SU-DHL-6 (cell line): ENCODE results near the gene TMOD1.

Source experiments
- H2AFZ ChIP-seq: fragments of 200-600 bp; sonication (generic); 2 replicates; pipeline ENCODE4 v1.6.1; 2014; ENCODE audit warnings: low read depth, mild to moderate bottlenecking, moderate library complexity, mixed read lengths, antibody characterized with exemption, low read length; ENCODE audit not compliant: severe bottlenecking
- H3F3A ChIP-seq: fragments of 200-600 bp; shearing (Covaris generic); 2 replicates; pipeline ENCODE4 v1.6.0; 2016; ENCODE audit warnings: antibody characterized with exemption, mild to moderate bottlenecking; ENCODE audit not compliant: insufficient read depth
- H3K27ac ChIP-seq: fragments of 200-600 bp; sonication (generic); 2 replicates; pipeline ENCODE4 v1.5.1; 2016; ENCODE audit warnings: low read depth, mild to moderate bottlenecking, low read length, moderate library complexity, mixed read lengths
- H3K27me3 ChIP-seq: fragments of 200-600 bp; sonication (generic), shearing (Covaris generic); 2 replicates; pipeline ENCODE4 v1.6.0; 2014; ENCODE audit warnings: mild to moderate bottlenecking, low read length
- H3K36me3 ChIP-seq: fragments of 200-600 bp; sonication (generic); 2 replicates; pipeline ENCODE4 v1.6.1; 2014; ENCODE audit warnings: mild to moderate bottlenecking, low read length, mixed read lengths
- H3K4me2 ChIP-seq: fragments of 300-600, 200-600 bp; shearing (Covaris generic), sonication (generic); 2 replicates; pipeline ENCODE4 v1.6.0; 2014; ENCODE audit warnings: low read length, low read depth, mild to moderate bottlenecking; ENCODE audit not compliant: poor library complexity, severe bottlenecking
- H3K4me3 ChIP-seq: fragments of 200-600 bp; sonication (generic); 2 replicates; pipeline ENCODE4 v1.5.1; 2014; ENCODE audit warnings: antibody characterized with exemption, low read length, mild to moderate bottlenecking, mixed read lengths; ENCODE audit not compliant: insufficient read depth, poor library complexity, severe bottlenecking
- H3K79me2 ChIP-seq: fragments of 200-600 bp; sonication (generic); 2 replicates; pipeline ENCODE4 v1.6.1; 2014; ENCODE audit warnings: mild to moderate bottlenecking, low read length, moderate library complexity; ENCODE audit not compliant: insufficient read depth
- H3K9ac ChIP-seq: fragments of 200-600 bp; sonication (generic); 2 replicates; pipeline ENCODE4 v1.7.0; 2014; ENCODE audit warnings: mild to moderate bottlenecking, low read length
- H3K9me2 ChIP-seq: fragments of 200-600 bp; sonication (generic); replicated peaks from 2 replicates; pipeline ENCODE4 v1.6.1; 2014; ENCODE audit warnings: low read length; ENCODE audit not compliant: insufficient read depth
- H3K9me3 ChIP-seq: fragments of 200-600 bp; sonication (generic); 2 replicates; pipeline ENCODE4 v1.6.1; 2014; ENCODE audit warnings: low read length, mixed read lengths; ENCODE audit not compliant: insufficient read depth
- H4K20me1 ChIP-seq: fragments of 200-600 bp; sonication (generic); 2 replicates; pipeline ENCODE4 v1.6.1; 2014; ENCODE audit warnings: low read depth, mild to moderate bottlenecking, antibody characterized with exemption, low read length, moderate library complexity, mixed read lengths
- EZH2phosphoT487 ChIP-seq: fragments of 200-600 bp; sonication (generic), shearing (Covaris generic); conservative IDR thresholded peaks from 2 replicates; pipeline ENCODE4 v1.6.1; 2018; ENCODE audit warnings: mild to moderate bottlenecking, antibody characterized with exemption, low read length, moderate library complexity, mixed read lengths
- TF ChIP-seq, protein P1 (sequence below): fragments of 200-600 bp; sonication (generic); IDR thresholded peaks from one replicate; pipeline ENCODE4 v1.5.1; 2017; ENCODE audit warnings: antibody characterized with exemption, mild to moderate bottlenecking, low read length, moderate library complexity; ENCODE audit not compliant: insufficient read depth, poor library complexity, severe bottlenecking

The TMOD1 gene

DNA sequence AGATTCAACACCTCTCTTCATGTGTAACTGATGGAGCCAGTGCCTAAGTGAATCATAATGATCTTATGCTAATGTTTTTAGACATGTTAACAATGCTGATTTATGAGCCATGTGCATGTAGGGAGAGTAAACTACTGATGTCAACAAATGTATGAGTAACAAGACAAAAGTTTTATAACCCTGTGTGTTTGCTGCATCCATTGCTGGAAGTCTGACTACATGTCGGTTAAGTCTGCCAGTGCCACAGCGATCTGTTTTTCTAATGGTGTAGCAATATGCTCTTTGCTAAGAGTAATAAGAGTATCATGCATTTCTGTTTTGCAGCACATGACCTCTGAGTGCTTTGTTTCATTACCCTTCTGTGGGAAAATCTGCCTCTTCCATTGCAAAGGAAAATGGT, 26.4 kb upstream of the TMOD1 start:
- H3K27ac ChIP-seq = no peak overlapping the region
- no peak overlapping the region for H3K4me2 ChIP-seq
- H3K79me2 ChIP-seq = no peaks in the 10 kb centered on the region
- no peak overlapping the region for H3K4me3 ChIP-seq
- H4K20me1 ChIP-seq = no peaks in the 10 kb centered on the region
- TF ChIP-seq EZH2phosphoT487 = no peak
- TF ChIP-seq, protein P1, sequence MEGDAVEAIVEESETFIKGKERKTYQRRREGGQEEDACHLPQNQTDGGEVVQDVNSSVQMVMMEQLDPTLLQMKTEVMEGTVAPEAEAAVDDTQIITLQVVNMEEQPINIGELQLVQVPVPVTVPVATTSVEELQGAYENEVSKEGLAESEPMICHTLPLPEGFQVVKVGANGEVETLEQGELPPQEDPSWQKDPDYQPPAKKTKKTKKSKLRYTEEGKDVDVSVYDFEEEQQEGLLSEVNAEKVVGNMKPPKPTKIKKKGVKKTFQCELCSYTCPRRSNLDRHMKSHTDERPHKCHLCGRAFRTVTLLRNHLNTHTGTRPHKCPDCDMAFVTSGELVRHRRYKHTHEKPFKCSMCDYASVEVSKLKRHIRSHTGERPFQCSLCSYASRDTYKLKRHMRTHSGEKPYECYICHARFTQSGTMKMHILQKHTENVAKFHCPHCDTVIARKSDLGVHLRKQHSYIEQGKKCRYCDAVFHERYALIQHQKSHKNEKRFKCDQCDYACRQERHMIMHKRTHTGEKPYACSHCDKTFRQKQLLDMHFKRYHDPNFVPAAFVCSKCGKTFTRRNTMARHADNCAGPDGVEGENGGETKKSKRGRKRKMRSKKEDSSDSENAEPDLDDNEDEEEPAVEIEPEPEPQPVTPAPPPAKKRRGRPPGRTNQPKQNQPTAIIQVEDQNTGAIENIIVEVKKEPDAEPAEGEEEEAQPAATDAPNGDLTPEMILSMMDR = no peak
- H2AFZ ChIP-seq = no peak overlapping the region
- H3K9me2 ChIP-seq = no peaks in the 10 kb centered on the region
- no peaks in the 10 kb centered on the region for H3K36me3 ChIP-seq
- no peak overlapping the region for H3K9ac ChIP-seq
- no peaks in the 10 kb centered on the region for H3F3A ChIP-seq
- no peaks in the 10 kb centered on the region for H3K9me3 ChIP-seq
- no peaks in the 10 kb centered on the region for H3K27me3 ChIP-seq

DNA sequence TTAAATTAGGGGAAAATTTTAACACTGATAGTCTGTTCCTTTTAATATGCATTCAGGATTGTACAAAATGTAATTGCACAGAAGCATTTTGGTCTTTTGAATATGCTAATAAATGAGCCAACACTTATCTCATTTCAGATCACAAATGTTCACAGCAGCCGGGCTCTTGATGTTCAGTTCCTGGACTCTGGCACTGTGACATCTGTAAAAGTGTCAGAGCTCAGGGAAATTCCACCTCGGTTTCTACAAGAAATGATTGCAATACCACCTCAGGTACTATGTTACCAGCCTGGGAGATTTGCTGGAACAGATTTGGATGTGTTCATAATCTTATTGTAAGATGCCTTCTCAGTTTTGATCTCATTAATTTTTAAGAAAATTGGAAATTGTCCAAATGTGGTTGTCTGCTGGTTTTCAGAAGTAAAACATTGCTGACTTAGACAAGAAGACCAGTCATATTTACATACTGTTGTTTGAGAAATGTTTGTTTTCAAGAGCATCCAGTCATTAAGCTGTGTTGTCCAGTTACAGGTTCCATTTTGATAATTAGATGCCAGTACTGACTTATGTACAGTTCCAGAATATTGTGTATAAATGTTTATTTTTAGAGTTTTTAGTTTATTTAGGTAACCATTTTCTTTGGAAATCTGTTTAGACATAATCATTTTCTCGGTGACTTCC, 23.0 kb upstream of the TMOD1 start:
- H3K4me2 ChIP-seq = no peak overlapping the region
- no peaks in the 10 kb centered on the region for H3K9me2 ChIP-seq
- H3K36me3 ChIP-seq = no peaks in the 10 kb centered on the region
- no peaks in the 10 kb centered on the region for H3K9me3 ChIP-seq
- H3F3A ChIP-seq = no peaks in the 10 kb centered on the region
- H4K20me1 ChIP-seq = no peaks in the 10 kb centered on the region
- H2AFZ ChIP-seq = no peak overlapping the region
- TF ChIP-seq EZH2phosphoT487 = no peak
- TF ChIP-seq, protein P1 = no peak
- H3K4me3 ChIP-seq = no peak overlapping the region
- H3K27ac ChIP-seq = no peak overlapping the region
- no peaks in the 10 kb centered on the region for H3K79me2 ChIP-seq
- H3K9ac ChIP-seq = no peak overlapping the region
- no peaks in the 10 kb centered on the region for H3K27me3 ChIP-seq

DNA sequence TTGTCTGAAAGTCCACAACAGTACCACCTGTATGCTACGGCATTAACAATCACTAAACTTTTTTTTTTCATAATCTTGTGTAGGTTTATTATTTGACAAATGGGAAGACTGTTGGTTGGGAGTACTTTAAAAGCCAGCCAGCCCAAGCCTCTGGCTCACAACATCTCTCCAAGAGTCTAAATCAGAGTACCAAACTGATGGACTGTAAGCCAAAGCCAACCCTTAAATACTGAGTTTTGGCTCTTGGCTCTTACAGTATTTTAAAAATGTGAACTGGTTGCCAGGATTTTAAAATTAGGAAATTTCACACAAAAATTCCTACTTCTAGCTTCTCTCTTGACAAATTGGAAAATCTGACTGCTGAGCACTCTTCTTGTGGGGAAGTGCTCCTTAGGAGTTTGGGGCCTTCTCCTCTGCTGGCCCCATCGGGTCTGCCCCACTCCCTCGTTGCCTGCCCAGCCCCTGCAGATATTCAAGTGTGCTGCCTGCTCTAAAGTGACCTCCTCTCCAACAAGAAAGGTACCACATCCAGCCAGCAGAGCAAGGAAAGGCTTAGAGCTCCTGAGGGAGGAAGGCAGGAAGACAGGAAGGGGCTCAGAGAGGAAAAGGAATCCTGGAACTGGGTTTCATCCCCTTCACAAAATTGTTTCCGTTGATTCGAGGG, 21.8 kb upstream of the TMOD1 start:
- H3F3A ChIP-seq = no peaks in the 10 kb centered on the region
- no peak overlapping the region for H3K9ac ChIP-seq
- H3K27me3 ChIP-seq = no peaks in the 10 kb centered on the region
- H3K4me3 ChIP-seq = no peak overlapping the region
- H3K79me2 ChIP-seq = no peaks in the 10 kb centered on the region
- no peaks in the 10 kb centered on the region for H3K9me3 ChIP-seq
- no peaks in the 10 kb centered on the region for H4K20me1 ChIP-seq
- H3K4me2 ChIP-seq = no peak overlapping the region
- no peak overlapping the region for H3K27ac ChIP-seq
- TF ChIP-seq, protein P1 = no peak
- no peak for TF ChIP-seq EZH2phosphoT487
- no peaks in the 10 kb centered on the region for H3K36me3 ChIP-seq
- H3K9me2 ChIP-seq = no peaks in the 10 kb centered on the region
- H2AFZ ChIP-seq = no peak overlapping the region
